Urinary bladder (tissue), 4 donors: ENCODE measurements around the gene PPP2CA. TPM values are rescaled to one million over a fixed set of nuclear protein-coding genes. Genes with fewer than 3 reads are reported as not detected.

Experiments
- DNase-seq: peaks from one replicate; pipeline ENCODE4 v3.0.0-alpha.2; 2015; ENCODE audit errors: extremely low spot score
- H3K27ac ChIP-seq: one replicate; pipeline ENCODE4 v1.5.1; 2013; ENCODE audit warnings: low read depth, mild to moderate bottlenecking, moderate library complexity
- H3K36me3 ChIP-seq: one replicate; pipeline ENCODE4 v1.6.1; 2013; ENCODE audit warnings: mild to moderate bottlenecking, moderate library complexity; ENCODE audit not compliant: insufficient read depth
- H3K4me1 ChIP-seq: one replicate; pipeline ENCODE4 v1.6.1; 2013; ENCODE audit warnings: mild to moderate bottlenecking, moderate library complexity; ENCODE audit not compliant: insufficient read depth
- H3K4me3 ChIP-seq: one replicate; pipeline ENCODE4 v1.5.1; 2013; ENCODE audit warnings: low read depth, low read length
- WGBS: extraction: QIAGEN DNeasy Blood & Tissue Kit; methylation state at CpG from one replicate; pipeline ENCODE4 v1.1.7; 2013; 5-methylcytosine and 5-hydroxymethylcytosine counted together
- polyA plus RNA-seq: library from polyadenylated mRNA; stranded (reverse); fragments of 200-250 nt; gene quantifications from one replicate; pipeline ENCODE4 v1.2.3, GENCODE V29; 2013
- total RNA-seq: library from RNA; depleted of rRNA; stranded (reverse); fragments of >200 nt; gene quantifications from one replicate; pipeline ENCODE4 v1.2.3, GENCODE V29; 2014
- donor health status: healthy with polysubstance abuse.
- donor health status: healthy.

The PPP2CA gene
- total and polyA plus RNA-seq, 2 donors, result 67.5 to 77.9 TPM

- no peak for DNase-seq
- 79% methylated on average over 3 of the region's 3 CpGs for WGBS
- no peak overlapping the region for H3K27ac ChIP-seq
Measured at GRCh38 chr5:134250949-134251348, 25.1 kb upstream of the PPP2CA start.

GRCh38 chr5:134249469-134250379 is 23.9 kb upstream of the PPP2CA start:
- Histone ChIP-seq H3K4me1 (no peaks in the 10 kb centered on the region), H3K36me3 (no peaks in the 10 kb centered on the region), H3K27ac (no peak overlapping the region), H3K4me3 (no peak overlapping the region)
- no peak for DNase-seq
- 85% methylated on average over 15 of the region's 15 CpGs for WGBS

More at GRCh38 chr5:134250949-134251348, 25.1 kb upstream of the PPP2CA start:
- Histone ChIP-seq H3K36me3 (no peaks in the 10 kb centered on the region), H3K4me3 (no peak overlapping the region), H3K4me1 (no peaks in the 10 kb centered on the region)

GRCh38 chr5:134248256-134248655 is 22.4 kb upstream of the PPP2CA start:
- Histone ChIP-seq H3K36me3 (no peaks in the 10 kb centered on the region), H3K4me1 (no peaks in the 10 kb centered on the region), H3K27ac (no peak overlapping the region), H3K4me3 (no peak overlapping the region)
- 78% methylated on average over 3 of the region's 3 CpGs for WGBS
- DNase-seq, result no peak

- Histone ChIP-seq H3K4me1 (no peaks in the 10 kb centered on the region), H3K36me3 (no peaks in the 10 kb centered on the region), H3K27ac (no peak overlapping the region), H3K4me3 (no peak overlapping the region)
- no peak for DNase-seq
- WGBS, result 77% methylated on average over 6 of the region's 6 CpGs
Measured at GRCh38 chr5:134247428-134248224, 21.8 kb upstream of the PPP2CA start.

- no peak overlapping the region for H3K4me3 ChIP-seq
- H3K4me1 ChIP-seq, result no peaks in the 10 kb centered on the region
- 88% methylated on average over 5 of the region's 5 CpGs for WGBS
- no peak for DNase-seq
- no peaks in the 10 kb centered on the region for H3K36me3 ChIP-seq
- H3K27ac ChIP-seq, result no peak overlapping the region
Measured at GRCh38 chr5:134246771-134247427, 21.0 kb upstream of the PPP2CA start.

- Histone ChIP-seq H3K4me3 (no peak overlapping the region), H3K27ac (no peak overlapping the region), H3K36me3 (no peaks in the 10 kb centered on the region), H3K4me1 (no peaks in the 10 kb centered on the region)
- no peak for DNase-seq
- 89% methylated on average over 2 of the region's 2 CpGs for WGBS
Measured at GRCh38 chr5:134245692-134246091, 19.8 kb upstream of the PPP2CA start.

GRCh38 chr5:134245101-134245604 is 19.3 kb upstream of the PPP2CA start:
- no peaks in the 10 kb centered on the region for H3K4me1 ChIP-seq
- no peak for DNase-seq
- WGBS, result 28% methylated on average over 8 of the region's 8 CpGs
- H3K4me3 ChIP-seq, result no peak overlapping the region
- H3K27ac ChIP-seq, result no peak overlapping the region
- no peaks in the 10 kb centered on the region for H3K36me3 ChIP-seq

- no peaks in the 10 kb centered on the region for H3K36me3 ChIP-seq
- WGBS, result 72% methylated on average over 5 of the region's 5 CpGs
- no peak overlapping the region for H3K27ac ChIP-seq
- DNase-seq, result no peak
- H3K4me1 ChIP-seq, result no peaks in the 10 kb centered on the region
- H3K4me3 ChIP-seq, result no peak overlapping the region
Measured at GRCh38 chr5:134242146-134242545, 16.3 kb upstream of the PPP2CA start.

- Histone ChIP-seq H3K4me1 (no peaks in the 10 kb centered on the region), H3K4me3 (no peak overlapping the region), H3K36me3 (no peaks in the 10 kb centered on the region), H3K27ac (no peak overlapping the region)
- WGBS, result 9% methylated on average over 7 of the region's 7 CpGs
- no peak for DNase-seq
Measured at GRCh38 chr5:134240421-134240962, 14.6 kb upstream of the PPP2CA start.

GRCh38 chr5:134236820-134237219 is 10.9 kb upstream of the PPP2CA start:
- no peaks in the 10 kb centered on the region for H3K4me1 ChIP-seq
- H3K27ac ChIP-seq, result no peak overlapping the region
- no peak overlapping the region for H3K4me3 ChIP-seq
- DNase-seq, result no peak
- WGBS, result 93% methylated on average over 6 of the region's 6 CpGs
- no peaks in the 10 kb centered on the region for H3K36me3 ChIP-seq

- H3K27ac ChIP-seq, result no peak overlapping the region
- 25% methylated on average over 2 of the region's 2 CpGs for WGBS
- no peaks in the 10 kb centered on the region for H3K36me3 ChIP-seq
- no peaks in the 10 kb centered on the region for H3K4me1 ChIP-seq
- DNase-seq, result no peak
- no peak overlapping the region for H3K4me3 ChIP-seq
Measured at GRCh38 chr5:134236318-134236717, 10.4 kb upstream of the PPP2CA start.

- Histone ChIP-seq H3K36me3 (no peaks in the 10 kb centered on the region), H3K27ac (no peak overlapping the region), H3K4me1 (no peaks in the 10 kb centered on the region), H3K4me3 (no peak overlapping the region)
- no peak for DNase-seq
Measured at GRCh38 chr5:134228624-134229023, 2.8 kb upstream of the PPP2CA start.

- DNase-seq, result no peak
- Histone ChIP-seq H3K4me1 (no peaks in the 10 kb centered on the region), H3K36me3 (no peaks in the 10 kb centered on the region), H3K4me3 (no peak overlapping the region), H3K27ac (no peak overlapping the region)
- 91% methylated on average over 3 of the region's 3 CpGs for WGBS
Measured at GRCh38 chr5:134227776-134228175, 1.9 kb upstream of the PPP2CA start.
